Activated T-cell treated with anti-CD3 and anti-CD28 coated beads for 24 hours (primary cell): ENCODE results near the gene OASL.

Experiments
- DNase-seq: peaks from one replicate; pipeline ENCODE4 v3.0.0-alpha.2; 2020; ENCODE audit warnings: low read depth

Gene OASL

DNA sequence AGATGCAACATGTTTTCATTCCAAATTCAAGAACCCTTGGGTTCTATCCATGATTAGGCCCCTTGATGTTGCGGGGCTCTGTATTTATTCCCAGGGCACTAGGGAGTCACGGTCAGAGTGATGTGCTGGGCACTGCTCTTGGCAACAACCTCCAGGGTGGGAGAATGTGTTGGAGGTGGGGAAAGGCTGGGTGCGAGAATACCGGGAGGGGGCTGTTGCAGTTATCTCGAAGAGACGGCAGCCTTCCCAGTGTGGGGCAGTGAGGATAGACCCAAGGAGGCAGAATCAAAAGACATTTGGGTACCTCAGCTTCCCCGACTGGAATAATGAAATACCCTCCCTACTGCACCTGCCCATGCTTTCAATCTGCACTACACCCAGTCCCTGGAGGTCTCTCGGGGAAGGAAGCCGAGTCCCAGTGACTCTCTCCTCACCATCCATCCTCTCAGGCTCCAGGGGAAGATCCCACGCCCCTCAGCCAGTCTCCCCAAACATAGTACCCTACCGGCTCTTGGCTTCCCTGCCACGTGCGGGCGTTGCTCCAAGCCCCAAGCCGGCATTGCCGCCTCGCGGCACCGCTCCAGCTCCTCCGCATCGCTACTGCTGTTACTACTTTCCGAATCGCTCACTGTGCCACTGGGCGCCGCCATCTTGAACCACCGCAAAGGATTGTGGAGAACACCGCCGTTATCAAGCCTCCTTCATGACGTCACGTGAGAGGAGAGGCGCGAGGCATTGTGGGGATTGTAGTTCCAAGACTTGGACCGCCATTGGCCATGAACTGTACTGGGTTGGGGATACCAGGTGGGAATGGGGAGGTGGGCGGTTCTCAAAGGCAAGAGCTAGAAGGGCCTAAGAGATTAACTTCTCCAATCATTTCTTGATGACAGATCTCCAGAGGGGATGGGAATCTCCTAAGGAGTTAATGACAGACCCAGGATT is 22.9 kb downstream of the OASL start, which contains the start of gene C12orf43:
Gene C12orf43, minus strand, starts transcription at position 663 of the 942 bp plus-strand sequence. Its CDS starts 13 bp downstream, at position 650.
- peak; percentile 90 for DNase-seq

DNA sequence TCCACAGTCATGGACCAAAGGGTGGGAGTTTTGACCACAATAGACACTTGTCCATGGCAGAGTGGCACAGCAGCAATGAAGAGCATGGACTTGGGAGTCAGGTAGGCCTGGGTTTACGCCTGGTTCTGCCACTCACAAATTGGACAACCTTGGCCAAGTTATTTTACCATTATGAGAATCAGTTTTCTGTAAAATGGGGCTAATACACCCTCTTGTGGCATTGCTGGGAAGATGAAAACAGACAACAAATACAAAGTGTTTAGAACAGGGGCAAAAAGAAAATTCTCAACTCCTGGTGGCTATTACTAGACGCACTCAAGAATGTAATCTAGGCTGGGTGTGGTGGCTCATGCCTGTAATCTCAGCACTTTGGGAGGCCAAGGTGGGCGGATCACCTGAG is 25.3 kb downstream of the OASL start:
- DNase-seq: no peak

DNA sequence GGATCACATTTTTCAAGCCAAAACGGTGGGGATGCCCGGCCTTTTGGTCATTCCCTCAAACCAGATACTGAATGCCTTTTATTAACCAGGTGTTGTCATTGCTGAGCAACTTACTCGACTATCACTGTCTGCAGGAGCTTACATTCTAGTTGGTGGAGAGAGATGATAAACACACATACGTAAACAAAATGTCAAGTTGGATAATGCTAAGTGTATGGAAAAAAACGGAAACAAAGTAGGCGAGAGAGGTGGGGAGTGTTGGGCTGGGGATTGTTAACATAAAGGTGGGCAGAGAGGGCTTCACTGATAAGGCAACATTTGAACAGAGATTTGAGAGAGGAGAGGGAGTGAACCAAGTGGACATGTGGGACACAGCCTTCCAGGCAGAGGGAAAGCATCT is 27.2 kb downstream of the OASL start:
- no peak for DNase-seq

DNA sequence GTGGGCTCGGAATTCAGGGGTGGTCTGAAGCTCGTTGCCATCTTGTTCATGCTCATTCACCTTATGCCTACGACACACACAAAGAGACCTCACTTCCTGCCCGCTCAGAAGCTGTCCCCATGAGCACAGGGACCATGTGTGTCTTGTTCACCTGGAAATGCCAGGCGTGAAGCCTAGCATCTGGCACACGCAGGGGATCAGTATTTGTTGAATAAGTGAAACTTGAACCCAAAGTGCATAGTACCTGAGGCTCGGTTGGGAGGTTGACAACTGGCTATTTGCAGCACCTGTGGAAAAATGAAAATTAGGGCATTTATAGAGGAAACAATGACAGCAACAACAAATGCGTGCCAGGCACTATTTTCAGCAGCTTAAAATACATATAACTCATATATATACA is 28.2 kb downstream of the OASL start:
- DNase-seq: no peak

DNA sequence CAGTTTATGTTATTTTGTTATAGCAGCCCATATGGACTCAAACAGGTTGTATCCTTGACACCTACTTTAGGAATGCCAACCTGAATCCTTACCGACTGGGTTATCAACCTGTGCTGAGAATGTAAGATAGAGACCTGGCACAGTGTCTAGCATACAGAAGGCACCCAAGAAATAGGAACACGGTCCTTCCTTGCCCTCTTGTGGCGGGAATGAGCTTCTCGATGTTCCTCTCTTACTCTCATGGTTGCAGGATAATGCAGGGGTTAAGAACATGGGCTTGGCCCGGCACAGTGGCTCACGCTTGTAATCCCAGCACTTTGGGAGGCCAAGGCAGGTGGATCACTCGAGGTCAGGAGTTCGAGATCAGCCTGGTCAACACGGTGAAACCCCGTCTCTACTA is 29.3 kb downstream of the OASL start:
- DNase-seq: no peak

DNA sequence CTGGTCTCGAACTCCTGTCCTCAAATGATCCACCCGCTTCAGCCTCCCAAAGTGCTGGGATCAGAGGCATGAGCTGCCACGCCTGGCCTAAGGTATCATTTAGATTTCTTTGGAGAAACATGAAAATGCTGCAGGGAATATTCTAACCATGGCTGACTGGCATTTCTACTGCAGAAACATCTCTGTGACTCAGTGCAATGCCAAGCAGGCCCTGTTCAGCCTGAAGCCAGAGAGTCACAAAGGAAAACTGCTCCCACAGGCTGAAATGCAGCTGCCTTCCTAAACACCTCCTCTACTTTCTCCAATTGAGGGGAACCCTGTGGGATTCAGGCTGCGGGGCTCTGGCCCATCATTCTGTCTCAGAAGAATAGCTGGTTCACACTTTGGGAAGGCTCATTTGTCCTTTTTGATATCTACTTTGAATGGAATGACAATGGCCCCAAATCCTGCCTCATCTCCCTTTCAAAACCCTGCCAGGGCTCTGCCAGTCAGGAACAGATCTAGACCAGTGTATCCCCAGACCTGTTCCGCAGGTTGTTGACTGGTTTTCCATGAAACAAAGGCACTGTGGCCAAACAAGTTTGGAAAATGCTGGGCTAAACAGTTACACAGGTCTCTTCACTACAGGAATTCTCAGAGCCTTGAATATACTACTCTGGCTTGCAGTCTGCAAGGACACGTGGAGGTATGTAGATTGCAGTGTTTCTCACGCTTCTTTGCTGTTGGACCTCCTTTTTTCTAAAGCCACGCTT is 30.5 kb downstream of the OASL start:
- DNase-seq: no peak

DNA sequence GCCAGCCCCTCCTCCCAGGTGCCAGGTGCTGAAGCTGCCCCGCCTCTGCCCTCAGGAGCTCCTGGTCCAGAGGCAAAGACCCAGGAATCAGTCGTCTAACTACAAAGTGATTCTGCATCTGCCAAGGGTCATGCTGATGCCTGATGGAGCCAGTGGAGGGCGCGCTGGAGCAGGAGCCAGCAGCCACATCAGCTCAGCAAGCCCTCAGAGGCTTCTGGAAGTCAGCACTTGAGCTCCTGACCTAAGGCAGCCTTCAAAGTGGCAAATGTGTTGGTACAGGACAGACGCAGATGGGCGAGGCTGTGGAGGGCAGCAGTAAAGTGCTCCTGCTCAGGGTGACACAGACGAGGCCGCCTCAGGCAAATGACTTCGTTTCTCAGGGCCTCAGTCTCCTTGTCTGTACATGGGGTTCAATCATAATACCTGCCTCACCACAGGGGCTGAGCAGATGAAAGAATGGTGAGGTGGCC is 33.7 kb downstream of the OASL start:
- peak; percentile 21 for DNase-seq

DNA sequence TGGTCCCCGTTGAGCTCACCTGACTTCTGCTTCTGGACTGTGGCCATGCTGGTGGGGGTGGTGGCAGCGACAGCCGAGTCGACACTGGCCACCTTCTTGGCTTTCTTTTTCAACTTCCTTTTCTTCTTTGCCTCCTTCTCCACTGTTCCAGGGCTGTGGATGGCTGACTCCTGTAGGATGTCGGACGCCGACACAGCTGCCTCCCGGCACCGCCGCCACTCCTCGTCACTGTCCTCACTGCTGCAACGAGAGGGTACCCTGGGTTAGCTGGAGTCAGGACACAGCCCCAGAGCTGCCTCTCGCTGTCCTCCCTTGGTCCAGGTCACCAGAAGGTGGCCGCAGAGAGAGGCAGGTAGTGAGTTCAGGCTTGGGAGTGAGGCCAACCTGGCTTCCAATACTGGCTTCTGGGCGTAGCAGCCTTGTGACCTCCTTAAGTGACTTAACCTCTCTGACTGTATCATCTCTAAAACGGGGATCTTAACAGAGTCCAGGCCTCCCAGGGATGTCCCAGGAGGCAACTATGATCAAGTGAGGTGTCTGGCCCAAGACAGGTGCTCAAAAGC is 34.7 kb downstream of the OASL start:
- DNase-seq: no peak

DNA sequence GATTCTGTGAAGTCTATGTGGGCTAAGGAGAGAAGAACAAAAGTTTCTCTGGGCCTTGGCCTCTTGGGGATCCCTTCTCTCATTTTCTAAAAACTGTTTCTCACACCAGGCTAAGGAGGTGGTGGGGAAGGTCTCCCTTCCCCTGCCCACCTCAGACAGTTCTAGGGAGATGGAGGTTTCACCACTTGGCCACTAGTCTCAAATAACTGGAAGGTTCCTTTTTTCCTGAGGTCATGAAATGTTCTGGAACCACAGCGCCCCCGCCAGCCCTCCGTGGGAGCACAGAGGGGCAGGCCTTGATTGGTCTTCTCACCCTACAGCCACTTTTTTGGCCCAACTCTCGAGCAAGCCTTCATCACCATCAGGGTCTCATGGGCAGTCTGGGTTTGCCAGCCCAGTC is 35.4 kb downstream of the OASL start:
- DNase-seq: no peak

DNA sequence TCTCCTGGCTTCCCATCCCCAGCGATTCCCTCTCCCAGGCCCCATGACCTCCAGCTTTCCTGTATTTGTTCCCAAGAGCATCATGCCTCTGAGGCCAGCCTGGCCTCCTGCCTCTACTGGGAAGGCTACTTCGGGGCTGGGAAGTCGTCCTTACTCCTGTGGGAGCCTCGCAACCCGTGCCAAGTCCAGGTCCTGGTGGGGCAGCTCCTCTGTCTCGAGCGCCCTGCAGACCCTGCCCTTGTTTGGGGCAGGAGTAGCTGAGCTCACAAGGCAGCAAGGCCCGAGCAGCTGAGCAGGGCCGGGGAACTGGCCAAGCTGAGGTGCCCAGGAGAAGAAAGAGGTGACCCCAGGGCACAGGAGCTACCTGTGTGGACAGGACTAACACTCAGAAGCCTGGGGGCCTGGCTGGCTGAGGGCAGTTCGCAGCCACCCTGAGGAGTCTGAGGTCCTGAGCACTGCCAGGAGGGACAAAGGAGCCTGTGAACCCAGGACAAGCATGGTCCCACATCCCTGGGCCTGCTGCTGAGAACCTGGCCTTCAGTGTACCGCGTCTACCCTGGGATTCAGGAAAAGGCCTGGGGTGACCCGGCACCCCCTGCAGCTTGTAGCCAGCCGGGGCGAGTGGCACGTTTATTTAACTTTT is 37.1 kb downstream of the OASL start:
- no peak for DNase-seq

DNA sequence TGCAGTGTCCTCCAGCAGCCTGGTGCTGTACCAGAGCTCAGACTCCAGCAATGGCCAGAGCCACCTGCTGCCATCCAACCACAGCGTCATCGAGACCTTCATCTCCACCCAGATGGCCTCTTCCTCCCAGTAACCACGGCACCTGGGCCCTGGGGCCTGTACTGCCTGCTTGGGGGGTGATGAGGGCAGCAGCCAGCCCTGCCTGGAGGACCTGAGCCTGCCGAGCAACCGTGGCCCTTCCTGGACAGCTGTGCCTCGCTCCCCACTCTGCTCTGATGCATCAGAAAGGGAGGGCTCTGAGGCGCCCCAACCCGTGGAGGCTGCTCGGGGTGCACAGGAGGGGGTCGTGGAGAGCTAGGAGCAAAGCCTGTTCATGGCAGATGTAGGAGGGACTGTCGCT is 38.0 kb downstream of the OASL start:
- DNase-seq: no peak

DNA sequence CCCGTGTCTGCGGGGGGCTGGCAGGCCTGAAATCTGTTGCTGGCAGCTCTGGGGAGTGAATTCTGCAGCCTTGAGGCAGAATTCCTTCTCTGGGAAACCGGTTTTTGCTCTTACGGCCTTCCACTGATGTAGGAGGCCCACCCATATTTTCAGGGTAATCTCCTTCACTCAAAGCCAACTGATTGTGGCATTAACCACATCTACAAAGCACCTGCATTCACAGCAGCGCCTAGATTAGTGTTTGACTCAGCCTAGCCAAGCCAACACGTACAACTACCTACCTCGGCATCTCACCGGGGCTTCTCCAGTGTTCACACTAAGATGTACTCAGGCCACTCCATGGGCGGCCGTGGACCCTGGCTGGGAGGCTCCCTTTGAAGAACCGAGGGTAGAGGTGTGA is 38.5 kb downstream of the OASL start:
- no peak for DNase-seq

DNA sequence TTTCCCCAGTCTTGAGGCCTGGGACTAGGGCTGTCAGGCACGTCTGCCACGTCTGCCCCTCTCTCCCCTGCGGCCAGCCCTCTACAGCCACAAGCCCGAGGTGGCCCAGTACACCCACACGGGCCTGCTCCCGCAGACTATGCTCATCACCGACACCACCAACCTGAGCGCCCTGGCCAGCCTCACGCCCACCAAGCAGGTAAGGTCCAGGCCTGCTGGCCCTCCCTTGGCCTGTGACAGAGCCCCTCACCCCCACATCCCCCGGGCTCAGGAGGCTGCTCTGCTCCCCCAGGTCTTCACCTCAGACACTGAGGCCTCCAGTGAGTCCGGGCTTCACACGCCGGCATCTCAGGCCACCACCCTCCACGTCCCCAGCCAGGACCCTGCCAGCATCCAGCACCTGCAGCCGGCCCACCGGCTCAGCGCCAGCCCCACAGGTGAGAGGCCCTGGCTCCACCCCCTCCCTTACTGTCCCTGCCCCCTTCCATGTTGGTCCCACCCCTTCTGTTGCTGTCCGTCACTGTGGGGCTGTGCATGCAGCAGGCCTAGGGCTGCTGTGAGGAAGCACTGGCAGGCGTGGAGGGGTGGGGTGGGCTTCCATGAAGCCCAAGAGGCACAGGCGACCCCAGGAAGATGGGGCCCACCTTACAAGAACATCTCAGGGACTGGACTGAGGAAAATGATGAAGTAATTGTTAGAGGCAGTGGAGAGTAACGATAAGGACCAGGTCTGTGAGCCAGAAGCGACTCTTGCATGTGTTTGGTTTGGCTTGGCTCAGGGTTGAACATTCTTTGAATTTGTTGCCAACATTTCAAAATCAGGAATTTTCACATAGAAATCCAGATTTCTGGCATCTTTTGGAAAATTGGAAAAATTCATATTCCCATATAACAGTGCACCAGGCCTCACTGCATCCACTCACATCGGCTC is 39.6 kb downstream of the OASL start:
- DNase-seq: no peak

DNA sequence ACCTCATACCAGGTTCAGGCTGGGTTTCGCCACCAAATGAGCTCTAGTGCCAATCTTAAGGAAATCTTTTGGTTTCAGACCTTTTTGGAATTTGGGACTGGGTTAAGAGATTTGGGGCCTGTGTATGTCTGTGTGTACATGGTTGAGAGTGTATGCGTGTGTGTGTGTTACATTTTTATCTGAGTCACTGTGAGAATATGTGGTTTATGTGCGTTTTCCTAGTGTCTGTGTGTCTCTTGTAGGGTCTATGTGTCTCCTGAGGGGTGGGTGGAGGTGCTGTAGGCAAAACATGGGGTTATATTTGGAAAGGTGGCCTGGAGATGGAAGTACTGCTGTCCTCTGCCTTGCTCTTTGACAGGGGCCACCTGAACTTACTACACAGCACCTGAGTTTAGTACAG is 40.6 kb downstream of the OASL start:
- DNase-seq: no peak

DNA sequence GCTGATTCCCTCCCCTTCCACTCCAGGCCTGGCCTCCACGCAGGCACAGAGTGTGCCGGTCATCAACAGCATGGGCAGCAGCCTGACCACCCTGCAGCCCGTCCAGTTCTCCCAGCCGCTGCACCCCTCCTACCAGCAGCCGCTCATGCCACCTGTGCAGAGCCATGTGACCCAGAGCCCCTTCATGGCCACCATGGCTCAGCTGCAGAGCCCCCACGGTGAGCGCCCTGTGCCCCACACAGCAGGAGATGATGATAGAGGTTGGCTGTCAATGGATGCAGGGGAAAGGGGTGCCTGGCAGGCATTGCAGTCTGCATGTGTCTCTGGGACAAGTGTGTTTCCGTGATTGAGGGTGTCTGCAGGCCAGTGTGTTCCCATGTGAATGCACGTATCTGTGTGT is 41.6 kb downstream of the OASL start:
- DNase-seq: no peak

DNA sequence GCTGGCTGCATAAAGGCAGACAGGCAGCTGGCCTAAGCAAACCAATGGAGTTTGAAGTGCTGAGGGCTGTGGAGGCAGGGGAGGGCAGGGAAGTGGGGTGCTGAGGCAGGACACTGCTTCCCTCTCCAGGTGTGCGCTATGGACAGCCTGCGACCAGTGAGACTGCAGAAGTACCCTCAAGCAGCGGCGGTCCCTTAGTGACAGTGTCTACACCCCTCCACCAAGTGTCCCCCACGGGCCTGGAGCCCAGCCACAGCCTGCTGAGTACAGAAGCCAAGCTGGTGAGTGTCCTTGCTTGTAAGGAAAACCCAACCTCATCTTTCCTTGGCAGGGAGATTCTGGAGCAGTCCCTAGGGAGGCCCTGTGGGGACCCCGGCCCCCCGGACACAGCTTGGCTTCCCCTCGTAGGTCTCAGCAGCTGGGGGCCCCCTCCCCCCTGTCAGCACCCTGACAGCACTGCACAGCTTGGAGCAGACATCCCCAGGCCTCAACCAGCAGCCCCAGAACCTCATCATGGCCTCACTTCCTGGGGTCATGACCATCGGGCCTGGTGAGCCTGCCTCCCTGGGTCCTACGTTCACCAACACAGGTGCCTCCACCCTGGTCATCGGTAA is 42.8 kb downstream of the OASL start:
- DNase-seq: no peak

DNA sequence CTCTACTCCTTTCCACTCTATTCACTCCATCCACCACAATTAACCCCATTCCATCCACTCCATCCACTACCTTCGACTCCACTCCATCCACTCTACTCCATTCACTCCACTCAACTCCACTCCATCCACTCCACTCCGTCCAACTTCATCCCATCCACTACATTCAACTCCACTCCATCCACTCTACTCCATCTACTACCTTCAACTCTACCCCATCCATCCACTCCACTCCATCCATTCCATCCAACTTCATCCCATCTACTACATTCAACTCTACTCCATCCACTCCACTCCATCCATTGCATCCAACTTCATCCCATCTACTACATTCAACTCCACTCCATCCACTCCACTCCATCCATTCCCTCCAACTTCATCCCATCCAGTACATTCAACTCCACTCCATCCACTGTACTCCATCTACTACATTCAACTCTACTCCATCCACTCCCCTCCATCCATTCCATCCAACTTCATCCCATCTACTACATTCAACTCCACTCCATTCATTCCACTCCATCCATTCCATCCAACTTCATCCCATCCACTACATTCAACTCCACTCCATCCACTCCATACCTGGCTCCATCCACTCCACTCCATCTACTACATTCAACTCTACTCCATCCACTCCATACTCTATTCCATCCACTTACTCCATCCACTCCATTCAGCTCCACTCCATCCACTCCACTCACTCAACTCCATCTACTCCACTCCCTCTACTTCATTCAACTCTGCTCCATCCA is 44.3 kb downstream of the OASL start:
- no peak for DNase-seq

DNA sequence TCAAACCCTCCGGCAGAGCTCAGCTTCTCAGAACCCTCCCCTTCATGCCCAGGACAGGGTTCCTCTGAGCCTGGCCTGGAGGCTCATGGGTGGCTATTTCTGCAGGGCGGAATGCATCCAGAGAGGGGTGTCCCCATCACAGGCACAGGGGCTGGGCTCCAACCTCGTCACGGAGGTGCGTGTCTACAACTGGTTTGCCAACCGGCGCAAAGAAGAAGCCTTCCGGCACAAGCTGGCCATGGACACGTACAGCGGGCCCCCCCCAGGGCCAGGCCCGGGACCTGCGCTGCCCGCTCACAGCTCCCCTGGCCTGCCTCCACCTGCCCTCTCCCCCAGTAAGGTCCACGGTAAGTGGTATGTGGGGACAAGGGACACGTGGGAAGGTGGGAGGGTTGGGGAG is 45.0 kb downstream of the OASL start:
- no peak for DNase-seq

DNA sequence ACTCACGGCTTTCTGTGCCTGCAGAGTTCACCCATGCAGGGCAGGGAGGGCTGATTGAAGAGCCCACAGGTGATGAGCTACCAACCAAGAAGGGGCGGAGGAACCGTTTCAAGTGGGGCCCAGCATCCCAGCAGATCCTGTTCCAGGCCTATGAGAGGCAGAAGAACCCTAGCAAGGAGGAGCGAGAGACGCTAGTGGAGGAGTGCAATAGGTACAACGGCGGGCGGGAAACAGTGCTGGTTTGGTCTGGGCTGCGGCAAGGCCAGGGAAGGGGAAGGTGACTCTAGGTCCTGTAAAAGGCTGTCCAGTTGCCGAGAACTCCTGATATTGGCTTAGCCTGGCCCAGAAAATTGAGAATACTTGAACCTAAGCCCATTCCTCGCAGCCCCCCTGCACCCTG is 45.5 kb downstream of the OASL start:
- DNase-seq: no peak

DNA sequence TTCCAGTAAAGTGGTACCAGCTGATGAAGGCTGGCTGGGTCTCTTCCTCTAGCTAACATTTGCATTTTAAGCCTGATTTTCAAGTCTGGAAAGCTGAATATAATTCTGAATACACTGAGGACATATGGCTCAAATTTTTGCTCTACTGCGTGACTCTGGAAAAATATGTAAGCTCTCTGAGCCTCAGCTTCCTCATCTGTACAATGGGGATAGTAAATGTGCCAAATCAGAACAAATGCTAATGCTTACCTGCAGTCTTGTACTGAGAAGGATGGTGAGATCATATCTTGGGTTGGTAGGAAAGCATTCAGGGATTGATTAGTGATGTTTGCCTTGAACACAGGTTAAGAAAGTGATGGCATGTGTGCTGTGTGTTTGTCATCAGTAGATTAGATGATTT is 46.1 kb downstream of the OASL start:
- DNase-seq: no peak
